GM19035 (cell line): ENCODE data around the gene MOSPD3.

Experiments used
- ATAC-seq: cut with Tn5 transposase; IDR thresholded peaks from one replicate; pipeline ENCODE4 v1.9.1; 2021; ENCODE audit not compliant: unreplicated experiment

MOSPD3 gene

GRCh38 chr7:100621554-100621953, 9.2 kb downstream of the MOSPD3 start:
- no peak for ATAC-seq

- ATAC-seq: no peak
These were observed 11.8 kb downstream of the MOSPD3 start for GRCh38 chr7:100623951-100624824.

GRCh38 chr7:100626055-100626454, 13.7 kb downstream of the MOSPD3 start:
- ATAC-seq: no peak

GRCh38 chr7:100626530-100627237, 14.3 kb downstream of the MOSPD3 start:
- peak; percentile 85 for ATAC-seq

GRCh38 chr7:100627238-100627549, 14.9 kb downstream of the MOSPD3 start:
- no peak for ATAC-seq

- ATAC-seq: no peak
These were observed 16.9 kb downstream of the MOSPD3 start for GRCh38 chr7:100629117-100629716.

- ATAC-seq: no peak
These were observed 17.7 kb downstream of the MOSPD3 start for GRCh38 chr7:100630066-100630465.

GRCh38 chr7:100632951-100633717, 20.8 kb downstream of the MOSPD3 start:
- ATAC-seq: peak; percentile 65

- no peak for ATAC-seq
These were observed 27.7 kb downstream of the MOSPD3 start for GRCh38 chr7:100639995-100640516.

- ATAC-seq: no peak
These were observed 28.4 kb downstream of the MOSPD3 start for GRCh38 chr7:100640517-100641440.

GRCh38 chr7:100641463-100641859, 29.1 kb downstream of the MOSPD3 start, which contains the start of gene TFR2:
Gene TFR2, minus strand, starts transcription at chr7:100641552. Its CDS starts 43 bp downstream, at chr7:100641509.
- ATAC-seq: no peak

GRCh38 chr7:100641860-100642533, 29.7 kb downstream of the MOSPD3 start:
- no peak for ATAC-seq

GRCh38 chr7:100642534-100642907, 30.2 kb downstream of the MOSPD3 start:
- ATAC-seq: no peak

GRCh38 chr7:100649826-100650565, 37.7 kb downstream of the MOSPD3 start:
- no peak for ATAC-seq

GRCh38 chr7:100654908-100655831, 42.8 kb downstream of the MOSPD3 start:
- no peak for ATAC-seq

- no peak for ATAC-seq
These were observed 43.8 kb downstream of the MOSPD3 start, which contains the start of gene ACTL6B for GRCh38 chr7:100655908-100656674. Gene ACTL6B, minus strand, starts transcription at chr7:100656448. Its CDS starts 94 bp downstream, at chr7:100656354.
